IPS-18a (cell line): ENCODE measurements around the gene DQX1.
"Not testable (repeated sequence)": the region's sequence is repeated elsewhere in the genome, so short reads cannot be mapped to it uniquely, and the experiment has no call there.

ENCODE experiments used
- H3K27ac ChIP-seq: one replicate; pipeline ENCODE4 v1.5.1; 2013; ENCODE audit warnings: low read length
- H3K27me3 ChIP-seq: one replicate; pipeline ENCODE4 v1.6.1; 2013; ENCODE audit warnings: mild to moderate bottlenecking, low read length; ENCODE audit not compliant: control insufficient read depth, insufficient read depth
- H3K36me3 ChIP-seq: one replicate; pipeline ENCODE4 v1.6.1; 2013; ENCODE audit warnings: low read depth, low read length; ENCODE audit not compliant: control insufficient read depth
- H3K4me1 ChIP-seq: one replicate; pipeline ENCODE4 v1.6.1; 2013; ENCODE audit warnings: low read depth, low read length; ENCODE audit not compliant: control insufficient read depth
- H3K4me3 ChIP-seq: one replicate; pipeline ENCODE4 v1.5.1; 2013; ENCODE audit warnings: low read length
- H3K9ac ChIP-seq: one replicate; pipeline ENCODE4 v1.6.1; 2013; ENCODE audit warnings: mild to moderate bottlenecking, low read length, moderate library complexity
- H3K9me3 ChIP-seq: one replicate; pipeline ENCODE4 v1.6.1; 2013; ENCODE audit warnings: low read depth, low read length; ENCODE audit not compliant: control insufficient read depth

DQX1 gene

GRCh38 chr2:74474899-74475298, 51.1 kb downstream of the DQX1 start:
- Histone ChIP-seq H3K4me1 (peaks cover 4% of the 10 kb centered on the region), H3K27me3 (no peaks in the 10 kb centered on the region), H3K36me3 (peaks cover 18% of the 10 kb centered on the region), H3K4me3 (no peak overlapping the region), H3K9me3 (no peaks in the 10 kb centered on the region), H3K9ac (no peak overlapping the region), H3K27ac (no peak overlapping the region)

- Histone ChIP-seq H3K27me3 (no peaks in the 10 kb centered on the region), H3K4me1 (peaks cover 4% of the 10 kb centered on the region), H3K9ac (no peak overlapping the region), H3K4me3 (no peak overlapping the region), H3K9me3 (no peaks in the 10 kb centered on the region), H3K36me3 (peaks cover 17% of the 10 kb centered on the region), H3K27ac (no peak overlapping the region)
Observed at GRCh38 chr2:74474481-74474880, 51.5 kb downstream of the DQX1 start.

- peak overlapping the region; percentile 99 for H3K4me3 ChIP-seq
- H3K4me1 ChIP-seq: peaks cover 4% of the 10 kb centered on the region
- peaks cover 17% of the 10 kb centered on the region for H3K36me3 ChIP-seq
- no peaks in the 10 kb centered on the region for H3K9me3 ChIP-seq
- peak overlapping the region; percentile 95 for H3K27ac ChIP-seq
- H3K9ac ChIP-seq: peak overlapping the region; percentile 81
- no peaks in the 10 kb centered on the region for H3K27me3 ChIP-seq
Observed at GRCh38 chr2:74472945-74473258, 53.1 kb downstream of the DQX1 start.

GRCh38 chr2:74472086-74472944, 53.7 kb downstream of the DQX1 start, which contains the start of gene MRPL53:
MRPL53 (minus strand) TSS chr2:74472680; CDS start chr2:74472660, 20 bp downstream.
- peak within 1 kb of the TSS; percentile 81 for H3K9ac ChIP-seq
- peak within 1 kb of the TSS; percentile 95 for H3K27ac ChIP-seq
- no peaks in the 10 kb centered on the region for H3K27me3 ChIP-seq
- H3K4me3 ChIP-seq: peak within 1 kb of the TSS; percentile 99
- H3K9me3 ChIP-seq: no peaks in the 10 kb centered on the region
- peaks cover 4% of the 10 kb centered on the region for H3K4me1 ChIP-seq
- H3K36me3 ChIP-seq: peaks cover 17% of the 10 kb centered on the region

GRCh38 chr2:74471332-74472065, 54.5 kb downstream of the DQX1 start:
- Histone ChIP-seq H3K4me1 (peaks cover 4% of the 10 kb centered on the region), H3K27ac (no peak overlapping the region), H3K9ac (peak overlapping the region; percentile 81), H3K27me3 (no peaks in the 10 kb centered on the region), H3K4me3 (peak overlapping the region; percentile 99), H3K36me3 (peaks cover 17% of the 10 kb centered on the region), H3K9me3 (no peaks in the 10 kb centered on the region)

GRCh38 chr2:74470742-74471141, 55.3 kb downstream of the DQX1 start:
- H3K4me3 ChIP-seq, H3K27ac ChIP-seq, H3K4me1 ChIP-seq, H3K9me3 ChIP-seq, H3K27me3 ChIP-seq, H3K9ac ChIP-seq: not testable (repeated sequence)
- peaks cover 16% of the 10 kb centered on the region for H3K36me3 ChIP-seq
